Spleen (tissue), 7 donors: ENCODE data around the gene HLA-C.

Experiments
- CTCF ChIP-seq, 11 experiments: fragments of 200-600 bp in 7 of 11; fragments of 450-650 bp in 4 of 11; sonication (generic) in 4 of 11; IDR thresholded peaks in 8 of 11; conservative IDR thresholded peaks in 3 of 11; 1 replicate in 7 of 11; 2 replicates in 4 of 11; pipeline versions ENCODE4 v1.4.0 to v1.8.0; 2016 to 2021; ENCODE audit warnings: antibody characterized with exemption in 11 of 11, inconsistent platforms in 4 of 11, mild to moderate bottlenecking in 1 of 11
- POLR2AphosphoS5 ChIP-seq, 3 donors: sonication (generic); formaldehyde crosslinking; IDR thresholded peaks; one replicate each; pipeline ENCODE4 v1.5.1; 2017; ENCODE audit warnings: antibody characterized with exemption in 3 of 3
- donor health status: DM: no; HTN: no; CAD: no; lungs with moderate emphysema.
- donor health status: DM: no; HTN: no; CAD: no.
- donor health status: DM: no; HTN: no; CAD: no.

- no peak for TF ChIP-seq CTCF (IDR thresholded peaks at IDR 0.05 in 8 of 11, conservative IDR thresholded peaks at IDR 0.05 in 3 of 11)
- TF ChIP-seq POLR2AphosphoS5 (IDR thresholded peaks at IDR 0.05): no peak
Observed at GRCh38 chr6:31228476-31228875, 43.4 kb downstream of the HLA-C start.
